H1 (cell line): Measurements from ENCODE around the gene ATP10D. TPM values are rescaled to one million over a fixed set of nuclear protein-coding genes. Genes with fewer than 3 reads are reported as not detected.

Experiments
- CTCF ChIA-PET: fragments of 300-600 bp; sonication (Branson Sonifier 250); formaldehyde crosslinking; loops from one replicate; lab custom pipeline; 2021; ENCODE audit not compliant: partially characterized antibody; lab: Charles Lee
- POLR2A ChIA-PET: fragments of 300-600 bp; sonication (Branson Sonifier 250); formaldehyde crosslinking; loops from one replicate; lab custom pipeline; 2021; ENCODE audit warnings: inconsistent platforms; ENCODE audit not compliant: partially characterized antibody; lab: Charles Lee
- DNase-seq, 2 experiments: peaks; one replicate each; pipeline versions ENCODE4 v3.0.0 to v3.0.0-alpha.2; 2010 to 2022; ENCODE audit warnings: low spot score in 2 of 2, low read depth in 1 of 2, mixed read lengths in 1 of 2
- FAIRE-seq: peaks from 2 replicates; lab custom pipeline; 2011; peaks lifted over from hg19 to GRCh38; lab: Jason Lieb, UNC
- H2AFZ ChIP-seq: 2 replicates; pipeline ENCODE4 v1.8.1; 2012; ENCODE audit warnings: low read length, inconsistent platforms
- H2AK5ac ChIP-seq: 2 replicates; pipeline ENCODE4 v1.6.1; 2013; ENCODE audit warnings: low read depth, low read length
- H2BK120ac ChIP-seq: replicated peaks from 2 replicates; pipeline ENCODE3; 2013; ENCODE audit warnings: low read depth, low read length, inconsistent platforms
- H2BK12ac ChIP-seq: 2 replicates; pipeline ENCODE4 v1.6.1; 2013; ENCODE audit warnings: low read depth, low read length
- H2BK15ac ChIP-seq: 2 replicates; pipeline ENCODE4 v1.6.1; 2013; ENCODE audit warnings: low read length
- H2BK20ac ChIP-seq: 2 replicates; pipeline ENCODE4 v1.6.1; 2013; ENCODE audit warnings: low read length
- H2BK5ac ChIP-seq: 2 replicates; pipeline ENCODE4 v1.6.1; 2013; ENCODE audit warnings: low read depth, low read length
- H3K14ac ChIP-seq: 2 replicates; pipeline ENCODE4 v1.6.1; 2013; ENCODE audit warnings: inconsistent platforms; ENCODE audit not compliant: insufficient read length
- H3K18ac ChIP-seq: 2 replicates; pipeline ENCODE4 v1.6.1; 2013; ENCODE audit warnings: low read length; ENCODE audit errors: extremely low read depth
- H3K23ac ChIP-seq: 2 replicates; pipeline ENCODE4 v1.6.1; 2013; ENCODE audit warnings: inconsistent platforms; ENCODE audit not compliant: insufficient read length
- H3K23me2 ChIP-seq: 2 replicates; pipeline ENCODE4 v1.6.1; 2013; ENCODE audit warnings: low read depth, low read length
- H3K27ac ChIP-seq: 2 replicates; pipeline ENCODE4 v1.6.1; 2011; ENCODE audit warnings: low read depth, low read length, inconsistent platforms
- H3K27me3 ChIP-seq, 4 experiments: replicated peaks in 1 of 4; 1 replicate in 1 of 4; 2 replicates in 3 of 4; pipeline versions ENCODE4 v1.6.1 to v1.8.1; 2011 to 2013; ENCODE audit warnings: low read length in 3 of 4, mild to moderate bottlenecking in 3 of 4, inconsistent platforms in 2 of 4, mixed read lengths in 2 of 4, moderate library complexity in 1 of 4; ENCODE audit not compliant: control insufficient read depth in 3 of 4, insufficient read depth in 3 of 4; ENCODE audit errors: extremely low read depth in 1 of 4
- H3K36me3 ChIP-seq, 4 experiments: 2 replicates each; pipeline versions ENCODE4 v1.6.1 to v1.8.1; 2011 to 2013; ENCODE audit warnings: mild to moderate bottlenecking in 4 of 4, low read length in 3 of 4, moderate library complexity in 2 of 4, control low read depth in 1 of 4, inconsistent platforms in 1 of 4; ENCODE audit not compliant: insufficient read depth in 4 of 4, control insufficient read depth in 2 of 4
- H3K4ac ChIP-seq: replicated peaks from 2 replicates; pipeline ENCODE3; 2013; ENCODE audit warnings: low read length, low read depth, mixed read lengths, inconsistent platforms; ENCODE audit not compliant: insufficient read length
- H3K4me1 ChIP-seq, 4 experiments: replicated peaks in 1 of 4; 1 replicate in 1 of 4; 2 replicates in 3 of 4; pipeline versions ENCODE4 v1.6.1 to v1.8.1; 2011 to 2013; ENCODE audit warnings: low read length in 3 of 4, inconsistent platforms in 2 of 4, mixed read lengths in 1 of 4; ENCODE audit not compliant: insufficient read depth in 4 of 4, control insufficient read depth in 3 of 4
- H3K4me2 ChIP-seq, 2 experiments: 2 replicates each; pipeline versions ENCODE4 v1.6.1 to v1.8.1; 2011 to 2013; ENCODE audit warnings: low read depth in 2 of 2, low read length in 2 of 2, control low read depth in 1 of 2, inconsistent platforms in 1 of 2, mild to moderate bottlenecking in 1 of 2; ENCODE audit not compliant: insufficient read depth in 1 of 2
- H3K4me3 ChIP-seq, 4 experiments: fragments of 200-600, 300-600 bp in 1 of 4; sonication (generic), shearing (Covaris generic), sonication (Bioruptor Twin) in 1 of 4; 2 replicates each; pipeline versions ENCODE4 v1.5.1 to v1.8.1; 2011 to 2016; ENCODE audit warnings: low read length in 4 of 4, low read depth in 3 of 4, control low read depth in 2 of 4, inconsistent platforms in 2 of 4, mild to moderate bottlenecking in 2 of 4, mixed read lengths in 1 of 4, moderate library complexity in 1 of 4; ENCODE audit not compliant: insufficient read depth in 2 of 4; ENCODE audit errors: extremely low read depth in 1 of 4
- H3K56ac ChIP-seq: replicated peaks from 2 replicates; pipeline ENCODE3; 2013; ENCODE audit warnings: low read depth, mild to moderate bottlenecking, mixed read lengths, low read length, inconsistent platforms; ENCODE audit not compliant: insufficient read length
- H3K79me1 ChIP-seq: 2 replicates; pipeline ENCODE4 v1.6.1; 2013; ENCODE audit warnings: low read depth, low read length, control low read depth
- H3K79me2 ChIP-seq, 2 experiments: 2 replicates each; pipeline versions ENCODE4 v1.6.1 to v1.8.1; 2012 to 2013; ENCODE audit warnings: low read length in 2 of 2, mild to moderate bottlenecking in 2 of 2, inconsistent platforms in 1 of 2; ENCODE audit not compliant: insufficient read depth in 2 of 2, control insufficient read depth in 1 of 2
- H3K9ac ChIP-seq, 4 experiments: replicated peaks in 1 of 4; 1 replicate in 1 of 4; 2 replicates in 3 of 4; pipeline versions ENCODE4 v1.6.1 to v1.8.1; 2011 to 2013; ENCODE audit warnings: low read depth in 3 of 4, low read length in 3 of 4, control low read depth in 2 of 4, mild to moderate bottlenecking in 2 of 4, moderate library complexity in 2 of 4, inconsistent platforms in 1 of 4; ENCODE audit errors: extremely low read depth in 1 of 4
- H3K9me3 ChIP-seq, 2 experiments: 2 replicates each; pipeline versions ENCODE4 v1.6.1 to v1.8.1; 2012 to 2013; ENCODE audit warnings: mild to moderate bottlenecking in 2 of 2, moderate library complexity in 2 of 2, control low read depth in 1 of 2, inconsistent platforms in 1 of 2, low read depth in 1 of 2, low read length in 1 of 2, mixed read lengths in 1 of 2; ENCODE audit not compliant: insufficient read depth in 2 of 2
- H4K20me1 ChIP-seq, 2 experiments: replicated peaks in 1 of 2; 2 replicates each; pipeline versions ENCODE3 to v1.8.1; 2011 to 2013; ENCODE audit warnings: inconsistent platforms in 2 of 2, low read length in 2 of 2, mild to moderate bottlenecking in 1 of 2; ENCODE audit not compliant: insufficient read depth in 2 of 2, control insufficient read depth in 1 of 2
- H4K5ac ChIP-seq: 2 replicates; pipeline ENCODE4 v1.6.1; 2013; ENCODE audit warnings: low read length, low read depth, mixed read lengths, inconsistent platforms; ENCODE audit not compliant: insufficient read length
- H4K8ac ChIP-seq: 2 replicates; pipeline ENCODE4 v1.8.0; 2013; ENCODE audit warnings: mild to moderate bottlenecking, moderate library complexity, low read length, inconsistent platforms; ENCODE audit not compliant: insufficient read depth; ENCODE audit errors: extremely low read depth
- H4K91ac ChIP-seq: replicated peaks from 2 replicates; pipeline ENCODE3; 2013; ENCODE audit warnings: low read length, mixed read lengths, inconsistent platforms; ENCODE audit not compliant: insufficient read length
- CEBPB ChIP-seq: IDR thresholded peaks from 2 replicates; pipeline ENCODE4 v1.6.1; 2012; ENCODE audit warnings: low read depth, low read length
- FOSL1 ChIP-seq: IDR thresholded peaks from 2 replicates; pipeline ENCODE4 v1.6.1; 2011; ENCODE audit warnings: mild to moderate bottlenecking, low read depth, low read length, moderate library complexity; ENCODE audit not compliant: insufficient read depth
- JUND ChIP-seq: IDR thresholded peaks from 2 replicates; pipeline ENCODE4 v1.6.1; 2011; ENCODE audit warnings: mild to moderate bottlenecking, improper control_type of control experiment, low read length
- POLR2AphosphoS5 ChIP-seq: IDR thresholded peaks from 2 replicates; pipeline ENCODE4 v1.6.1; 2011; ENCODE audit warnings: low read depth, low read length
- USF2 ChIP-seq: IDR thresholded peaks from 2 replicates; pipeline ENCODE4 v1.6.1; 2011; ENCODE audit warnings: low read length, improper control_type of control experiment
- WGBS, 2 experiments: shearing (Covaris generic) in 1 of 2; methylation state at CpG; one replicate each; pipeline versions ENCODE4 v1.1.6 to v1.1.7; 2013 to 2015; ENCODE audit warnings: low lambda C conversion rate in 2 of 2, mixed read lengths in 2 of 2, inconsistent platforms in 1 of 2, low coverage in 1 of 2, missing lambda C conversion rate in 1 of 2; ENCODE audit not compliant: insufficient replicate concordance in 2 of 2, insufficient coverage in 1 of 2, insufficient read length in 1 of 2; ENCODE audit errors: extremely low coverage in 1 of 2, missing lambda C conversion rate in 1 of 2; 5-methylcytosine and 5-hydroxymethylcytosine counted together
- polyA plus RNA-seq, 7 experiments: library from polyadenylated mRNA; depleted of rRNA in 3 of 7; stranded (reverse) in 5 of 7; unstranded in 2 of 7; fragments of >200 nt in 5 of 7; fragments of 200-250 nt in 2 of 7; gene quantifications; 1 replicate in 5 of 7; 2 replicates in 1 of 7; 4 replicates in 1 of 7; pipeline versions ENCODE4 v1.2.1 to v1.2.3, GENCODE V29; 2011 to 2013; ENCODE audit warnings: missing spikeins in 2 of 7, mixed read lengths in 2 of 7
- total RNA-seq: library from RNA; stranded (reverse); fragmentation: NEBNext Ultra II Directional; extraction: Animal tissue kit (Norgen Biotek cat#: 25700); gene quantifications from 2 replicates; pipeline ENCODE4 v1.2.1, GENCODE V29; 2021

Gene ATP10D
- total and polyA plus RNA-seq, 2 of the 8 experiments (the other 6 are each of a cell fraction or from before 2014, with no cell fraction given) = 2.9 to 5.9 TPM

DNA sequence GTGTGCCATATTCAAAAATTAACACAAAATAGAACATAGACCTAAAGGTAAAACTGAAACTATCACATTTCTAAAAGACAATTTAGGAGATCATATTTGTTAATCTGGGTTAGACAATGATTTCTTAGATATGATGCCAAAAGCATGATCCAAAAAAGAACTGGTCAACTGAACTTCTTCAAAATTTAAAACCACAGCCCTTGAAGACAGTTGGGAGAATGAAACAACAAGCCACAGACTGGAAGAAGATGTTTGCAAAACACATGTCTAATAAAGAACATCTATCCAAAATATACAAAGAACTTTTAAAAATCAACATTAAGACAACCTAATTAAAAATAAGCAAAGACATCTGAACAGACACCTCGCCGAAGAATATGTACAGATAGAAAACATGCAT lies 41.0 kb upstream of the ATP10D start:
- H3K4me1 ChIP-seq = peaks cover 0 to 7% (median 2%) of the 10 kb centered on the region in 4 experiments; a peak in 4 of 7 replicates
- H2BK12ac ChIP-seq = no peak overlapping the region
- H3K27ac ChIP-seq = no peak overlapping the region
- no peaks in the 10 kb centered on the region for H3K79me2 ChIP-seq
- H3K4me3 ChIP-seq = no peak overlapping the region
- H2AFZ ChIP-seq = no peak overlapping the region
- 85% methylated on average over 2 of the region's 2 CpGs; no CpG with 5 or more reads in 1 of the 2 experiments for WGBS, 2 experiments
- FAIRE-seq = no peak
- no peak overlapping the region for H4K91ac ChIP-seq
- no peak overlapping the region for H4K8ac ChIP-seq
- H4K20me1 ChIP-seq = no peaks in the 10 kb centered on the region
- no peak overlapping the region for H2BK120ac ChIP-seq
- H2AK5ac ChIP-seq = no peak overlapping the region
- no peak for DNase-seq
- H2BK20ac ChIP-seq = no peak overlapping the region
- ChIA-PET CTCF (interaction anchor here (1.4 kb wide), 1 partner anchor 8 kb away, joined by 3 read pairs; no protein-coding TSS in a partner anchor), POLR2A (no interaction called here)
- no peaks in the 10 kb centered on the region for H3K27me3 ChIP-seq
- no peak overlapping the region for H2BK15ac ChIP-seq
- H2BK5ac ChIP-seq = no peak overlapping the region
- H3K23me2 ChIP-seq = no peaks in the 10 kb centered on the region
- no peak overlapping the region for H3K9ac ChIP-seq
- H3K9me3 ChIP-seq = no peaks in the 10 kb centered on the region
- H3K79me1 ChIP-seq = no peaks in the 10 kb centered on the region
- no peak overlapping the region for H3K4me2 ChIP-seq
- H3K36me3 ChIP-seq = no peaks in the 10 kb centered on the region
- H3K56ac ChIP-seq = no peak overlapping the region
- H3K23ac ChIP-seq = no peak overlapping the region
- TF ChIP-seq JUND = no peak
- TF ChIP-seq USF2 = no peak
- no peak for TF ChIP-seq CEBPB
- no peak for TF ChIP-seq FOSL1
- TF ChIP-seq POLR2AphosphoS5 = no peak
- no peak overlapping the region for H3K4ac ChIP-seq
- H3K18ac ChIP-seq = no peak overlapping the region
- H3K14ac ChIP-seq = no peak overlapping the region
- no peak overlapping the region for H4K5ac ChIP-seq
